Measurements from ENCODE around the gene CDH13.

- no peak for TF ChIP-seq CTCF (IDR thresholded peaks at IDR 0.05; ENCODE audit: low read depth, low read length, poor library complexity, severe bottlenecking)
- no peak for TF ChIP-seq EZH2phosphoT487 (IDR thresholded peaks at IDR 0.05; ENCODE audit: borderline replicate concordance, low read length)
Measured at GRCh38 chr16:83481589-83481988, 854.8 kb downstream of the CDH13 start.

All from DOHH2 (cell line).